ENCODE data around the gene C1QL2.

Gene C1QL2

GRCh38 chr2:119114266-119114665 is 44.3 kb downstream of the C1QL2 start:
- in situ Hi-C loops (cut with HindIII; ENCODE audit: low pct_ligation_motif_present, low sequenced_read_pairs): no loop called here

GRCh38 chr2:119113489-119113770 is 45.1 kb downstream of the C1QL2 start:
- Histone ChIP-seq H3K27me3 (replicated peaks) (no peaks in the 10 kb centered on the region), H3K36me3 (replicated peaks) (no peaks in the 10 kb centered on the region), H3K27ac (no peak overlapping the region), H3K4me3 (ENCODE audit: low read depth, low read length) (no peak overlapping the region)
- in situ Hi-C loops (cut with HindIII; ENCODE audit: low pct_ligation_motif_present, low sequenced_read_pairs): no loop called here
- no peak for DNase-seq
- no peak for TF ChIP-seq CTCF (IDR thresholded peaks at IDR 0.05; ENCODE audit: low read depth, low read length, missing control alignments)

More at GRCh38 chr2:119114266-119114665, 44.3 kb downstream of the C1QL2 start:
- Histone ChIP-seq H3K27ac (no peak overlapping the region), H3K4me3 (ENCODE audit: low read depth, low read length) (no peak overlapping the region), H3K27me3 (replicated peaks) (no peaks in the 10 kb centered on the region), H3K36me3 (replicated peaks) (no peaks in the 10 kb centered on the region)
- DNase-seq: no peak
- no peak for TF ChIP-seq CTCF (IDR thresholded peaks at IDR 0.05; ENCODE audit: low read depth, low read length, missing control alignments)

GRCh38 chr2:119112770-119113488 is 45.6 kb downstream of the C1QL2 start:
- DNase-seq: no peak
- TF ChIP-seq CTCF (IDR thresholded peaks at IDR 0.05; ENCODE audit: low read depth, low read length, missing control alignments): no peak
- H3K36me3 ChIP-seq (replicated peaks): no peaks in the 10 kb centered on the region
- in situ Hi-C loops (cut with HindIII; ENCODE audit: low pct_ligation_motif_present, low sequenced_read_pairs): no loop called here
- H3K27ac ChIP-seq: no peak overlapping the region
- no peaks in the 10 kb centered on the region for H3K27me3 ChIP-seq (replicated peaks)
- no peak overlapping the region for H3K4me3 ChIP-seq (ENCODE audit: low read depth, low read length)

- DNase-seq: no peak
- no peaks in the 10 kb centered on the region for H3K27me3 ChIP-seq (replicated peaks)
- no peak for TF ChIP-seq CTCF (IDR thresholded peaks at IDR 0.05; ENCODE audit: low read depth, low read length, missing control alignments)
- H3K27ac ChIP-seq: no peak overlapping the region
- H3K4me3 ChIP-seq (ENCODE audit: low read depth, low read length): no peak overlapping the region
- in situ Hi-C loops (cut with HindIII; ENCODE audit: low pct_ligation_motif_present, low sequenced_read_pairs): no loop called here
- H3K36me3 ChIP-seq (replicated peaks): no peaks in the 10 kb centered on the region
Measured at GRCh38 chr2:119112230-119112629, 46.3 kb downstream of the C1QL2 start.

- no peak for TF ChIP-seq CTCF (IDR thresholded peaks at IDR 0.05; ENCODE audit: low read depth, low read length, missing control alignments)
- DNase-seq: no peak
Measured at GRCh38 chr2:119111115-119111975, 47.2 kb downstream of the C1QL2 start.

More at GRCh38 chr2:119111115-119111975, 47.2 kb downstream of the C1QL2 start:
- no peak overlapping the region for H3K4me3 ChIP-seq (ENCODE audit: low read depth, low read length)
- in situ Hi-C loops (cut with HindIII; ENCODE audit: low pct_ligation_motif_present, low sequenced_read_pairs): no loop called here
- H3K27ac ChIP-seq: no peak overlapping the region
- H3K36me3 ChIP-seq (replicated peaks): no peaks in the 10 kb centered on the region
- H3K27me3 ChIP-seq (replicated peaks): no peaks in the 10 kb centered on the region
